ENCODE measurements around the gene HMCES.
A peak's percentile ranks its signal among the peaks of the same experiment; 100 is the strongest.

GRCh38 chr3:129249284-129250065 is 29.2 kb upstream of the HMCES start, which contains the start of gene COPG1:
- TF ChIP-seq CTCF (conservative IDR thresholded peaks at IDR 0.05): no peak
- peak; percentile 86; the same call in 1 of the 2 replicates for TF ChIP-seq ZFX (IDR thresholded peaks at IDR 0.05)

All from C4-2B (cell line).